Measurements from ENCODE around the gene TSPYL2. TPM values are rescaled to one million over a fixed set of nuclear protein-coding genes. Genes with fewer than 3 reads are reported as not detected.
A peak's percentile ranks its signal among the peaks of the same experiment; 100 is the strongest.

TSPYL2 gene
- total and polyA plus RNA-seq, 2 of the 8 experiments (the other 6 are each of a cell fraction or from before 2014, with no cell fraction given) = 13.4 to 13.7 TPM

DNA sequence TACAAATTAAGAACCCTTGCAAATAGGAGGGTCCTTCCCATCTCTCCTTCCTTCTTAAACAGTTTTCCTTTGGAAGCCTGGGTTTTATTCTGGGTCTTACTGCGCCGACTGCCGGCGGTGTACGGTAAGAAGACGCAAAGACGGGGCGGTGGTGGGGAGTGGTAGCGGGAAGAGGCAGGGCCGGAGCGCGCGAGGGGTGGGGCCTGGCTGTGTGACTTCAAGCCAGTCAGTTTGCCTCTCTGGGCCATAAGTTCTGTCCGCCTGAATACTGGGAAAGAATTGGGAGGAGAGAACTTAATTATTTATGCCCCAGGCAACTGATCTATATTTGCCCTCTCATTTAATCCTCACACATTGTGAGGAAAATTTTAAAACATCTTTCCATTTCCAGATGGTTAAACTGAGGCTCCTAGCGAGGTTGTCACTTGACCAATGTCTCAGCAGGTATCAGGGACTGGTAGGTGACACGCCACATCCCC is 11.0 kb downstream of the TSPYL2 start:
- Histone ChIP-seq H2AK5ac (ENCODE audit: low read depth, low read length) (no peak overlapping the region), H4K91ac (replicated peaks; ENCODE audit: insufficient read length, low read length) (no peak overlapping the region), H2BK15ac (ENCODE audit: low read length) (no peak overlapping the region), H4K20me1 (replicated peaks in 1 of 2; ENCODE audit: control insufficient read depth in 1 of 2, insufficient read depth in 2 of 2, low read length in 2 of 2) (no peaks in the 10 kb centered on the region), H3K27ac (ENCODE audit: low read depth, low read length) (0 out of 2 replicates have a peak overlapping the region, but pooled peaks have one; percentile 71), H4K8ac (ENCODE audit: extremely low read depth, insufficient read depth, low read length) (no peak overlapping the region), H3K56ac (replicated peaks; ENCODE audit: insufficient read length, low read depth, low read length) (no peak overlapping the region), H3K23ac (ENCODE audit: insufficient read length) (no peak overlapping the region), H3K4me2 (ENCODE audit: insufficient read depth in 1 of 2, low read depth in 2 of 2, low read length in 2 of 2) (peak overlapping the region; percentile 77 to 82), H2BK120ac (replicated peaks; ENCODE audit: low read depth, low read length) (no peak overlapping the region), H3K23me2 (ENCODE audit: low read depth, low read length) (peaks cover 3% of the 10 kb centered on the region; the same call in 1 of the 2 replicates), H2BK12ac (ENCODE audit: low read depth, low read length) (no peak overlapping the region), H3K27me3 (replicated peaks in 1 of 4; ENCODE audit: control insufficient read depth in 3 of 4, extremely low read depth in 1 of 4, insufficient read depth in 3 of 4, low read length in 3 of 4) (no peaks in the 10 kb centered on the region), H3K4me3 (ENCODE audit: extremely low read depth in 1 of 4, insufficient read depth in 2 of 4, low read depth in 3 of 4, low read length in 4 of 4) (peak overlapping the region; percentile 23 to 95 (median 60); a peak in 6 of 8 replicates), H3K36me3 (ENCODE audit: control insufficient read depth in 2 of 4, insufficient read depth in 4 of 4, low read length in 3 of 4) (no peaks in the 10 kb centered on the region; a peak in 1 of 8 replicates), H2BK20ac (ENCODE audit: low read length) (no peak overlapping the region), H3K14ac (ENCODE audit: insufficient read length) (no peak overlapping the region), H3K79me2 (ENCODE audit: control insufficient read depth in 1 of 2, insufficient read depth in 2 of 2, low read length in 2 of 2) (peaks cover 0 to 6% of the 10 kb centered on the region in 2 experiments; a peak in 2 of 4 replicates), H3K4me1 (replicated peaks in 1 of 4; ENCODE audit: control insufficient read depth in 3 of 4, insufficient read depth in 4 of 4, low read length in 3 of 4) (peaks cover 0 to 1% (median under 1%) of the 10 kb centered on the region in 4 experiments; a peak in 2 of 7 replicates), H3K79me1 (ENCODE audit: low read depth, low read length) (no peaks in the 10 kb centered on the region), H3K4ac (replicated peaks; ENCODE audit: insufficient read length, low read depth, low read length) (no peak overlapping the region), H2AFZ (ENCODE audit: low read length) (peak overlapping the region; percentile 84; the same call in 1 of the 2 replicates), H3K9me3 (ENCODE audit: insufficient read depth in 2 of 2, low read depth in 1 of 2, low read length in 1 of 2) (no peaks in the 10 kb centered on the region), H4K5ac (ENCODE audit: insufficient read length, low read depth, low read length) (no peak overlapping the region), H3K9ac (replicated peaks in 1 of 4; ENCODE audit: extremely low read depth in 1 of 4, low read depth in 3 of 4, low read length in 3 of 4) (no peak overlapping the region), H2BK5ac (ENCODE audit: low read depth, low read length) (no peak overlapping the region), H3K18ac (ENCODE audit: extremely low read depth, low read length) (no peak overlapping the region)
- peak; percentile 69 for FAIRE-seq
- TF ChIP-seq TBP (IDR thresholded peaks at IDR 0.05; ENCODE audit: low read depth, low read length) (no peak), BACH1 (IDR thresholded peaks at IDR 0.05; ENCODE audit: low read length) (peak; percentile 40; the same call in 1 of the 2 replicates), KDM1A (IDR thresholded peaks at IDR 0.05; ENCODE audit: borderline replicate concordance, low read length) (peak; percentile 54; the same call in 1 of the 2 replicates), SIRT6 (IDR thresholded peaks at IDR 0.05; ENCODE audit: low read length) (no peak), RAD21 (IDR thresholded peaks at IDR 0.05 in 1 of 2, conservative IDR thresholded peaks at IDR 0.05 in 1 of 2; ENCODE audit: low read depth in 2 of 2, low read length in 2 of 2) (peak; percentile 62 to 75; a peak in 3 of 4 replicates), NRF1 (IDR thresholded peaks at IDR 0.05; ENCODE audit: low read depth, low read length) (no peak), BCL11A (IDR thresholded peaks at IDR 0.05; ENCODE audit: low read depth in 2 of 2, low read length in 2 of 2) (no peak)
- TF ChIP-seq, protein P1, sequence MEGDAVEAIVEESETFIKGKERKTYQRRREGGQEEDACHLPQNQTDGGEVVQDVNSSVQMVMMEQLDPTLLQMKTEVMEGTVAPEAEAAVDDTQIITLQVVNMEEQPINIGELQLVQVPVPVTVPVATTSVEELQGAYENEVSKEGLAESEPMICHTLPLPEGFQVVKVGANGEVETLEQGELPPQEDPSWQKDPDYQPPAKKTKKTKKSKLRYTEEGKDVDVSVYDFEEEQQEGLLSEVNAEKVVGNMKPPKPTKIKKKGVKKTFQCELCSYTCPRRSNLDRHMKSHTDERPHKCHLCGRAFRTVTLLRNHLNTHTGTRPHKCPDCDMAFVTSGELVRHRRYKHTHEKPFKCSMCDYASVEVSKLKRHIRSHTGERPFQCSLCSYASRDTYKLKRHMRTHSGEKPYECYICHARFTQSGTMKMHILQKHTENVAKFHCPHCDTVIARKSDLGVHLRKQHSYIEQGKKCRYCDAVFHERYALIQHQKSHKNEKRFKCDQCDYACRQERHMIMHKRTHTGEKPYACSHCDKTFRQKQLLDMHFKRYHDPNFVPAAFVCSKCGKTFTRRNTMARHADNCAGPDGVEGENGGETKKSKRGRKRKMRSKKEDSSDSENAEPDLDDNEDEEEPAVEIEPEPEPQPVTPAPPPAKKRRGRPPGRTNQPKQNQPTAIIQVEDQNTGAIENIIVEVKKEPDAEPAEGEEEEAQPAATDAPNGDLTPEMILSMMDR (IDR thresholded peaks at IDR 0.05; ENCODE audit: control extremely low read depth in 1 of 3, insufficient read depth in 1 of 3, low read depth in 1 of 3, low read length in 3 of 3) = peak; percentile 43 to 59 (median 58)
- DNase-seq (ENCODE audit: low read depth in 1 of 2, low spot score in 2 of 2) = peak in 1 of 2 experiments; percentile 75
- CTCF ChIA-PET (ENCODE audit: partially characterized antibody) = no interaction called here
- POLR2A ChIA-PET (ENCODE audit: partially characterized antibody) = no interaction called here
- WGBS, 2 experiments (ENCODE audit: extremely low coverage in 1 of 2, insufficient coverage in 1 of 2, insufficient read length in 1 of 2, insufficient replicate concordance in 2 of 2, low coverage in 1 of 2, low lambda C conversion rate in 2 of 2, missing lambda C conversion rate in 1 of 2) = 1% methylated on average over 15 of the region's 16 CpGs; no CpG with 5 or more reads in 1 of the 2 experiments
